Activated naive CD8-positive, alpha-beta T cell treated with anti-CD3 and anti-CD28 coated beads, Interleukin-2, amount 50 U/mL, for 24 hours (primary cell): ENCODE results near the gene CRK.
A peak's percentile ranks its signal among the peaks of the same experiment; 100 is the strongest.
"Not testable (repeated sequence)": the region's sequence is repeated elsewhere in the genome, so short reads cannot be mapped to it uniquely, and the experiment has no call there.

Source experiments
- ATAC-seq: fragments of 150-1000 bp; cut with Tn5 transposase; one replicate; pipeline ENCODE4 v1.10.0; 2021
- DNase-seq: peaks from one replicate; pipeline ENCODE4 v3.0.0; 2021
- H3K27ac Mint-ChIP-seq: one replicate; pipeline ENCODE4 v1.8.0; 2021; ENCODE audit warnings: mild to moderate bottlenecking, mixed read lengths
- H3K27me3 Mint-ChIP-seq: one replicate; pipeline ENCODE4 v1.8.0; 2021; ENCODE audit warnings: mixed read lengths
- H3K36me3 Mint-ChIP-seq: one replicate; pipeline ENCODE4 v1.8.0; 2021; ENCODE audit warnings: low read depth, mixed read lengths
- H3K4me1 Mint-ChIP-seq: one replicate; pipeline ENCODE4 v1.8.0; 2021; ENCODE audit warnings: mixed read lengths
- H3K4me3 Mint-ChIP-seq: one replicate; pipeline ENCODE4 v1.8.0; 2021; ENCODE audit warnings: mild to moderate bottlenecking, moderate library complexity, mixed read lengths
- H3K9me3 Mint-ChIP-seq: one replicate; pipeline ENCODE4 v1.8.0; 2021; ENCODE audit warnings: mixed read lengths

CRK gene

GRCh38 chr17:1462164-1463112 lies 6.4 kb upstream of the CRK start:
- ATAC-seq (peak; percentile 16), DNase-seq (no peak)
- Mint-ChIP-seq H3K4me3 (peak overlapping the region; percentile 61), H3K4me1 (peaks cover 34% of the 10 kb centered on the region), H3K27ac (peak overlapping the region; percentile 91), H3K9me3 (no peaks in the 10 kb centered on the region), H3K27me3 (peaks cover 54% of the 10 kb centered on the region), H3K36me3 (peaks cover 4% of the 10 kb centered on the region)

- H3K27me3 Mint-ChIP-seq = peaks cover 60% of the 10 kb centered on the region
- no peak for DNase-seq
- H3K9me3 Mint-ChIP-seq = no peaks in the 10 kb centered on the region
- peaks cover 4% of the 10 kb centered on the region for H3K36me3 Mint-ChIP-seq
- peaks cover 39% of the 10 kb centered on the region for H3K4me1 Mint-ChIP-seq
- no peak overlapping the region for H3K27ac Mint-ChIP-seq
- ATAC-seq = no peak
- no peak overlapping the region for H3K4me3 Mint-ChIP-seq
Observed at GRCh38 chr17:1461198-1461944, 5.3 kb upstream of the CRK start.

GRCh38 chr17:1460233-1460632 lies 4.2 kb upstream of the CRK start:
- peaks cover 41% of the 10 kb centered on the region for H3K4me1 Mint-ChIP-seq
- DNase-seq = no peak
- peaks cover 55% of the 10 kb centered on the region for H3K27me3 Mint-ChIP-seq
- no peak overlapping the region for H3K27ac Mint-ChIP-seq
- H3K9me3 Mint-ChIP-seq = no peaks in the 10 kb centered on the region
- no peak for ATAC-seq
- H3K4me3 Mint-ChIP-seq = no peak overlapping the region
- peaks cover 2% of the 10 kb centered on the region for H3K36me3 Mint-ChIP-seq

- Mint-ChIP-seq H3K27ac (peak overlapping the region; percentile 80), H3K4me3 (peak overlapping the region; percentile 88), H3K27me3 (peaks cover 19% of the 10 kb centered on the region), H3K36me3 (peaks cover 14% of the 10 kb centered on the region), H3K9me3 (no peaks in the 10 kb centered on the region), H3K4me1 (peaks cover 45% of the 10 kb centered on the region)
- peak; percentile 15 for ATAC-seq
- peak; percentile 53 for DNase-seq
Observed at GRCh38 chr17:1455291-1455796, 688 bp downstream of the CRK start.

GRCh38 chr17:1454541-1454940 lies 1.5 kb downstream of the CRK start:
- Mint-ChIP-seq H3K27ac (peak overlapping the region; percentile 17), H3K4me1 (peaks cover 41% of the 10 kb centered on the region), H3K4me3 (peak overlapping the region; percentile 88), H3K9me3 (no peaks in the 10 kb centered on the region), H3K36me3 (peaks cover 14% of the 10 kb centered on the region), H3K27me3 (peaks cover 13% of the 10 kb centered on the region)
- DNase-seq (no peak), ATAC-seq (no peak)

GRCh38 chr17:1453694-1454093 lies 2.3 kb downstream of the CRK start:
- not testable (repeated sequence) for DNase-seq, H3K27ac Mint-ChIP-seq, ATAC-seq, H3K9me3 Mint-ChIP-seq
- Mint-ChIP-seq H3K4me3 (peak overlapping the region; percentile 88), H3K27me3 (peaks cover 13% of the 10 kb centered on the region), H3K36me3 (peaks cover 22% of the 10 kb centered on the region), H3K4me1 (peaks cover 48% of the 10 kb centered on the region)

- no peaks in the 10 kb centered on the region for H3K9me3 Mint-ChIP-seq
- H3K27ac Mint-ChIP-seq = no peak overlapping the region
- peaks cover 11% of the 10 kb centered on the region for H3K27me3 Mint-ChIP-seq
- ATAC-seq (no peak), DNase-seq (no peak)
- H3K36me3 Mint-ChIP-seq = peaks cover 24% of the 10 kb centered on the region
- no peak overlapping the region for H3K4me3 Mint-ChIP-seq
- peaks cover 54% of the 10 kb centered on the region for H3K4me1 Mint-ChIP-seq
Observed at GRCh38 chr17:1452836-1453235, 3.2 kb downstream of the CRK start.

- not testable (repeated sequence) for H3K4me3 Mint-ChIP-seq, DNase-seq, ATAC-seq, H3K27ac Mint-ChIP-seq, H3K27me3 Mint-ChIP-seq, H3K9me3 Mint-ChIP-seq
- Mint-ChIP-seq H3K36me3 (peaks cover 30% of the 10 kb centered on the region), H3K4me1 (peaks cover 53% of the 10 kb centered on the region)
Observed at GRCh38 chr17:1450261-1450660, 5.8 kb downstream of the CRK start.

- Mint-ChIP-seq H3K4me1 (peaks cover 46% of the 10 kb centered on the region), H3K36me3 (peaks cover 27% of the 10 kb centered on the region), H3K4me3 (no peak overlapping the region), H3K9me3 (no peaks in the 10 kb centered on the region), H3K27me3 (no peaks in the 10 kb centered on the region), H3K27ac (no peak overlapping the region)
- ATAC-seq = no peak
- DNase-seq = no peak
Observed at GRCh38 chr17:1449412-1449967, 6.5 kb downstream of the CRK start.

GRCh38 chr17:1447052-1447451 lies 9.0 kb downstream of the CRK start:
- no peak overlapping the region for H3K4me3 Mint-ChIP-seq
- peaks cover 25% of the 10 kb centered on the region for H3K4me1 Mint-ChIP-seq
- peaks cover 16% of the 10 kb centered on the region for H3K36me3 Mint-ChIP-seq
- H3K27me3 Mint-ChIP-seq = no peaks in the 10 kb centered on the region
- DNase-seq (no peak), ATAC-seq (no peak)
- H3K9me3 Mint-ChIP-seq = no peaks in the 10 kb centered on the region
- no peak overlapping the region for H3K27ac Mint-ChIP-seq

GRCh38 chr17:1446201-1446600 lies 9.8 kb downstream of the CRK start:
- no peak overlapping the region for H3K27ac Mint-ChIP-seq

GRCh38 chr17:1445695-1446094 lies 10.3 kb downstream of the CRK start:
- H3K27ac Mint-ChIP-seq, ATAC-seq, H3K27me3 Mint-ChIP-seq, DNase-seq, H3K4me3 Mint-ChIP-seq, H3K9me3 Mint-ChIP-seq: not testable (repeated sequence)
- Mint-ChIP-seq H3K36me3 (peaks cover 20% of the 10 kb centered on the region), H3K4me1 (peaks cover 21% of the 10 kb centered on the region)

More at GRCh38 chr17:1446201-1446600, 9.8 kb downstream of the CRK start:
- Mint-ChIP-seq H3K4me3 (no peak overlapping the region), H3K9me3 (no peaks in the 10 kb centered on the region), H3K4me1 (peaks cover 21% of the 10 kb centered on the region), H3K27me3 (no peaks in the 10 kb centered on the region), H3K36me3 (peaks cover 17% of the 10 kb centered on the region)
- DNase-seq (no peak), ATAC-seq (no peak)

GRCh38 chr17:1442721-1443120 lies 13.3 kb downstream of the CRK start:
- not testable (repeated sequence) for H3K4me3 Mint-ChIP-seq, DNase-seq, H3K27me3 Mint-ChIP-seq, H3K9me3 Mint-ChIP-seq, H3K27ac Mint-ChIP-seq, ATAC-seq
- Mint-ChIP-seq H3K4me1 (peaks cover 14% of the 10 kb centered on the region), H3K36me3 (peaks cover 10% of the 10 kb centered on the region)

- Mint-ChIP-seq H3K9me3 (no peaks in the 10 kb centered on the region), H3K27ac (no peak overlapping the region), H3K36me3 (peaks cover 9% of the 10 kb centered on the region), H3K27me3 (no peaks in the 10 kb centered on the region), H3K4me1 (peaks cover 14% of the 10 kb centered on the region), H3K4me3 (no peak overlapping the region)
- DNase-seq (no peak), ATAC-seq (no peak)
Observed at GRCh38 chr17:1442187-1442586, 13.8 kb downstream of the CRK start.
